ENCODE measurements around the gene OPA3. TPM values are rescaled to one million over a fixed set of nuclear protein-coding genes. Genes with fewer than 3 reads are reported as not detected.

The OPA3 gene
- total RNA-seq, 1 experiment from 2014 or later = 15.2 TPM

- H3K4me1 ChIP-seq (replicated peaks; ENCODE audit: insufficient read depth) = peaks cover 41% of the 10 kb centered on the region
- no peak overlapping the region for H3K4me3 ChIP-seq
- no TSS peak for BruUV-seq (replicated peaks)
- peaks cover 23% of the 10 kb centered on the region for H3K36me3 ChIP-seq (ENCODE audit: low read depth)
- H3F3A ChIP-seq (ENCODE audit: insufficient read depth, low read depth) = peaks cover 88% of the 10 kb centered on the region
- H3K27me3 ChIP-seq (ENCODE audit: insufficient read depth, low read depth) = no peaks in the 10 kb centered on the region
- no peak overlapping the region for H3K4me2 ChIP-seq
- H2AFZ ChIP-seq = no peak overlapping the region
- no peak for TF ChIP-seq EZH2 (IDR thresholded peaks at IDR 0.05; ENCODE audit: low read depth)
- TF ChIP-seq, protein P1, sequence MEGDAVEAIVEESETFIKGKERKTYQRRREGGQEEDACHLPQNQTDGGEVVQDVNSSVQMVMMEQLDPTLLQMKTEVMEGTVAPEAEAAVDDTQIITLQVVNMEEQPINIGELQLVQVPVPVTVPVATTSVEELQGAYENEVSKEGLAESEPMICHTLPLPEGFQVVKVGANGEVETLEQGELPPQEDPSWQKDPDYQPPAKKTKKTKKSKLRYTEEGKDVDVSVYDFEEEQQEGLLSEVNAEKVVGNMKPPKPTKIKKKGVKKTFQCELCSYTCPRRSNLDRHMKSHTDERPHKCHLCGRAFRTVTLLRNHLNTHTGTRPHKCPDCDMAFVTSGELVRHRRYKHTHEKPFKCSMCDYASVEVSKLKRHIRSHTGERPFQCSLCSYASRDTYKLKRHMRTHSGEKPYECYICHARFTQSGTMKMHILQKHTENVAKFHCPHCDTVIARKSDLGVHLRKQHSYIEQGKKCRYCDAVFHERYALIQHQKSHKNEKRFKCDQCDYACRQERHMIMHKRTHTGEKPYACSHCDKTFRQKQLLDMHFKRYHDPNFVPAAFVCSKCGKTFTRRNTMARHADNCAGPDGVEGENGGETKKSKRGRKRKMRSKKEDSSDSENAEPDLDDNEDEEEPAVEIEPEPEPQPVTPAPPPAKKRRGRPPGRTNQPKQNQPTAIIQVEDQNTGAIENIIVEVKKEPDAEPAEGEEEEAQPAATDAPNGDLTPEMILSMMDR (conservative IDR thresholded peaks at IDR 0.05) = no peak
- DNase-seq = no peak
- H3K9me2 ChIP-seq (ENCODE audit: insufficient read depth) = no peaks in the 10 kb centered on the region
- H3K9me3 ChIP-seq (ENCODE audit: insufficient read depth, low read depth) = no peaks in the 10 kb centered on the region
- no peak overlapping the region for H3K27ac ChIP-seq
- ChIA-PET POLR2A (ENCODE audit: unreplicated experiment) (no interaction called here), CTCF (interaction anchor here (0.6 kb wide), 1 partner anchor 113 kb away, joined by 4 read pairs; no protein-coding TSS in a partner anchor)
- no peaks in the 10 kb centered on the region for H4K20me1 ChIP-seq (ENCODE audit: insufficient read depth)
- no peaks in the 10 kb centered on the region for H3K79me2 ChIP-seq (ENCODE audit: low read depth)
- intact Hi-C loops (cut with micrococcal nuclease; ENCODE audit: unreplicated experiment) = loop anchor here (5.0 kb wide), 2 partner anchors 58 to 168 kb away; partner anchors contain the start of genes OPA3, QPCTL and SNRPD2
Observed at GRCh38 chr19:45524575-45525129, 60.0 kb downstream of the OPA3 start.

DNA sequence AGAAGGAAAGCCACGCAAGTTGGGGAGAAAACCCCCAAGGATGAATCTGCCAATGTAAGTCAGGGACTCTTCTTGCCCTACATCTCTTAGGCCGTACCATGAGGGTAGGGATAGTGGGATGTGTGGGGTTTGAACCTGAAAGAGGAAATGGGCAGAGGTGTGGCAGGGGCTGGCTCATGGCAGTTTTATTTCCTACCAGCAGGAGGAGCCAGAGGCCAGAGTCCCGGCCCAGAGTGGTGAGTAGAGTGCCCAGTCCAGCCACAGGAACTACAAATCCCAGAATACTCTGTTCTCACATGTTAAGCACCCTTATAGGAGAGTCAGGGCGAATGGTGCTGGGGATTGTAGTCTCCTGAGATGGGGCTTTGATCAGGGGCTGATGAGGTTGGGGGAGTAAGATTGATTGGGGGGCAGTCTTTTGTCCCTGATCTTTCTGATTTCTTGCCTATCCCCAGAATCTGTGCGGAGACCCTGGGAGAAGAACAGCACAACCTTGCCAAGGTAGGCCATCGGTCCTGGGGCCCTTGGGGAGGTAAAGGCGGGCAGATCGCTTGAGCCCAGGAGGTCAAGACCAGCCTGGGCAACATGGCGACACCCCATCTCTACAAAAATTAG is 60.9 kb downstream of the OPA3 start:
- intact Hi-C loops (cut with micrococcal nuclease; ENCODE audit: unreplicated experiment) = loop anchor here (1.0 to 2.0 kb wide), 3 partner anchors 47 to 157 kb away; no protein-coding TSS in a partner anchor
- peaks cover 36% of the 10 kb centered on the region for H3K4me1 ChIP-seq (replicated peaks; ENCODE audit: insufficient read depth)
- TF ChIP-seq EZH2 (IDR thresholded peaks at IDR 0.05; ENCODE audit: low read depth) = no peak
- TF ChIP-seq, protein P1 (conservative IDR thresholded peaks at IDR 0.05) = peak; percentile 98
- no TSS peak for BruUV-seq (replicated peaks)
- ChIA-PET POLR2A (ENCODE audit: unreplicated experiment) (no interaction called here), CTCF (no interaction called here)
- H3K9me3 ChIP-seq (ENCODE audit: insufficient read depth, low read depth) = no peaks in the 10 kb centered on the region
- peaks cover 23% of the 10 kb centered on the region for H3K36me3 ChIP-seq (ENCODE audit: low read depth)
- H3K27ac ChIP-seq = peak overlapping the region; percentile 17; the same call in 1 of the 2 replicates
- H3K9me2 ChIP-seq (ENCODE audit: insufficient read depth) = no peaks in the 10 kb centered on the region
- H4K20me1 ChIP-seq (ENCODE audit: insufficient read depth) = no peaks in the 10 kb centered on the region
- H3K79me2 ChIP-seq (ENCODE audit: low read depth) = no peaks in the 10 kb centered on the region
- H3F3A ChIP-seq (ENCODE audit: insufficient read depth, low read depth) = peaks cover 86% of the 10 kb centered on the region
- H3K27me3 ChIP-seq (ENCODE audit: insufficient read depth, low read depth) = no peaks in the 10 kb centered on the region
- H2AFZ ChIP-seq = no peak overlapping the region
- no peak overlapping the region for H3K4me3 ChIP-seq
- H3K4me2 ChIP-seq = no peak overlapping the region
- DNase-seq = peak; percentile 75 to 81

- Histone ChIP-seq H3K9me3 (ENCODE audit: insufficient read depth, low read depth) (no peaks in the 10 kb centered on the region), H2AFZ (no peak overlapping the region), H4K20me1 (ENCODE audit: insufficient read depth) (0 out of 2 replicates have a peak, but pooled peaks cover 2% of the 10 kb centered on the region), H3K27me3 (ENCODE audit: insufficient read depth, low read depth) (no peaks in the 10 kb centered on the region), H3K9me2 (ENCODE audit: insufficient read depth) (no peaks in the 10 kb centered on the region), H3F3A (ENCODE audit: insufficient read depth, low read depth) (peaks cover 81% of the 10 kb centered on the region), H3K4me2 (no peak overlapping the region), H3K4me1 (replicated peaks; ENCODE audit: insufficient read depth) (peaks cover 35% of the 10 kb centered on the region), H3K36me3 (ENCODE audit: low read depth) (peaks cover 26% of the 10 kb centered on the region), H3K4me3 (no peak overlapping the region), H3K27ac (0 out of 2 replicates have a peak overlapping the region, but pooled peaks have one; percentile 17), H3K79me2 (ENCODE audit: low read depth) (no peaks in the 10 kb centered on the region)
- no peak for DNase-seq
- TF ChIP-seq, protein P1 (conservative IDR thresholded peaks at IDR 0.05) = no peak
- no peak for TF ChIP-seq EZH2 (IDR thresholded peaks at IDR 0.05; ENCODE audit: low read depth)
- intact Hi-C loops (cut with micrococcal nuclease; ENCODE audit: unreplicated experiment) = loop anchor here (2.0 kb wide), 1 partner anchor 159 kb away; no protein-coding TSS in a partner anchor
- ChIA-PET CTCF (interaction anchor here (0.6 kb wide), 1 partner anchor 12 kb away, joined by 3 read pairs; no protein-coding TSS in a partner anchor), POLR2A (ENCODE audit: unreplicated experiment) (no interaction called here)
- BruUV-seq (replicated peaks) = no TSS peak
Observed at GRCh38 chr19:45522010-45522941, 62.3 kb downstream of the OPA3 start.

All from PC-9 (cell line).